Measurements from ENCODE around the gene SLC9A7.

The SLC9A7 gene

GRCh38 chrX:46758956-46759644, at the start of gene SLC9A7:
TSS of gene SLC9A7 (minus strand) at chrX:46759118. CDS start at chrX:46759029, 89 bp downstream.
- Histone ChIP-seq H2AFZ (ENCODE audit: low read depth) (peak within 1 kb of the TSS; percentile 83), H3K27ac (no peak within 1 kb of the TSS), H3K36me3 (ENCODE audit: insufficient read depth) (no peaks in the 10 kb centered on the region), H3K79me2 (ENCODE audit: insufficient read depth, low read depth) (no peaks in the 10 kb centered on the region), H3K27me3 (ENCODE audit: insufficient read depth, low read depth) (no peaks in the 10 kb centered on the region), H3K9ac (peak within 1 kb of the TSS; percentile 39; the same call in 1 of the 2 replicates), H3K4me2 (peak within 1 kb of the TSS; percentile 54), H3K4me1 (ENCODE audit: low read depth, poor library complexity, severe bottlenecking) (peaks cover 7% of the 10 kb centered on the region), H4K20me1 (ENCODE audit: insufficient read depth) (no peaks in the 10 kb centered on the region), H3K4me3 (IDR thresholded peaks at IDR 0.05; ENCODE audit: insufficient read depth, low read depth, low read length) (no peak within 1 kb of the TSS)
- TF ChIP-seq CTCF (conservative IDR thresholded peaks at IDR 0.05; ENCODE audit: low read depth, low read length) = peak; percentile 70

DNA sequence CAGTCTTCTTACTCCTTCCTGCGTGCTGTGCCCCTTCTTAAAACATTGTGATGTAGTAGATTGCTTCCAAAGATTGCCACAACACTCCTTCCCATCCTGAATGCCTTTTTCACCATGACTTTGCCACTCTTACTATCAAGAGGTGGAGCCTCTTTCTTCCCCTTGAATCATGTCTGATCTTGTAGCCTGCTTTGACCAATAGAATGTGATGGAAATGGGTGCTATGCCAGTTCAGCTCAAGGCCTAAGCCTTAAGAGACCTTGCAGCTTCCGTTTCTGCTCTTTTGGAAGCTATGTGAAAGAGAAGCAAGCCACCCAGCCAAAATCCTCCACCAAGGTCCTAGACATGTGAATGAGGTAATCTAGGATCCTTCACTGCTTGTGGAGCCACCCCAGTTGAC, 46.4 kb upstream of the SLC9A7 start:
- Histone ChIP-seq H2AFZ (ENCODE audit: low read depth) (no peak overlapping the region), H3K36me3 (ENCODE audit: insufficient read depth) (no peaks in the 10 kb centered on the region)
- TF ChIP-seq CTCF (conservative IDR thresholded peaks at IDR 0.05; ENCODE audit: low read depth, low read length) = no peak

GRCh38 chrX:46803140-46803539, 44.2 kb upstream of the SLC9A7 start:
- H4K20me1 ChIP-seq (ENCODE audit: insufficient read depth) = no peaks in the 10 kb centered on the region
- H3K79me2 ChIP-seq (ENCODE audit: insufficient read depth, low read depth) = no peaks in the 10 kb centered on the region
- no peaks in the 10 kb centered on the region for H3K4me1 ChIP-seq (ENCODE audit: low read depth, poor library complexity, severe bottlenecking)
- H3K4me2 ChIP-seq = no peak overlapping the region
- TF ChIP-seq CTCF (conservative IDR thresholded peaks at IDR 0.05; ENCODE audit: low read depth, low read length) = no peak
- no peak overlapping the region for H3K4me3 ChIP-seq (IDR thresholded peaks at IDR 0.05; ENCODE audit: insufficient read depth, low read depth, low read length)
- H3K36me3 ChIP-seq (ENCODE audit: insufficient read depth) = no peaks in the 10 kb centered on the region
- H3K27ac ChIP-seq = no peak overlapping the region
- no peak overlapping the region for H3K9ac ChIP-seq
- H3K27me3 ChIP-seq (ENCODE audit: insufficient read depth, low read depth) = no peaks in the 10 kb centered on the region
- H2AFZ ChIP-seq (ENCODE audit: low read depth) = no peak overlapping the region

More for the DNA sequence above, 46.4 kb upstream of the SLC9A7 start:
- Histone ChIP-seq H3K27me3 (ENCODE audit: insufficient read depth, low read depth) (no peaks in the 10 kb centered on the region), H3K9ac (no peak overlapping the region), H3K4me1 (ENCODE audit: low read depth, poor library complexity, severe bottlenecking) (no peaks in the 10 kb centered on the region), H3K79me2 (ENCODE audit: insufficient read depth, low read depth) (no peaks in the 10 kb centered on the region), H3K27ac (no peak overlapping the region), H3K4me2 (no peak overlapping the region), H4K20me1 (ENCODE audit: insufficient read depth) (no peaks in the 10 kb centered on the region), H3K4me3 (IDR thresholded peaks at IDR 0.05; ENCODE audit: insufficient read depth, low read depth, low read length) (no peak overlapping the region)

GRCh38 chrX:46796574-46797191, 37.8 kb upstream of the SLC9A7 start:
- Histone ChIP-seq H3K79me2 (ENCODE audit: insufficient read depth, low read depth) (no peaks in the 10 kb centered on the region), H4K20me1 (ENCODE audit: insufficient read depth) (no peaks in the 10 kb centered on the region)

More at GRCh38 chrX:46796574-46797191, 37.8 kb upstream of the SLC9A7 start:
- Histone ChIP-seq H3K4me1 (ENCODE audit: low read depth, poor library complexity, severe bottlenecking) (no peaks in the 10 kb centered on the region), H3K4me2 (no peak overlapping the region), H3K27me3 (ENCODE audit: insufficient read depth, low read depth) (no peaks in the 10 kb centered on the region), H3K9ac (no peak overlapping the region), H2AFZ (ENCODE audit: low read depth) (no peak overlapping the region), H3K27ac (no peak overlapping the region), H3K36me3 (ENCODE audit: insufficient read depth) (no peaks in the 10 kb centered on the region), H3K4me3 (IDR thresholded peaks at IDR 0.05; ENCODE audit: insufficient read depth, low read depth, low read length) (no peak overlapping the region)
- TF ChIP-seq CTCF (conservative IDR thresholded peaks at IDR 0.05; ENCODE audit: low read depth, low read length) = peak; percentile 77

Data from KMS-11 (cell line).